Adrenal gland (tissue), 12 donors: ENCODE results near the gene PDZRN3. TPM values are rescaled to one million over a fixed set of nuclear protein-coding genes. Genes with fewer than 3 reads are reported as not detected.

ENCODE experiments used
- DNase-seq, 7 donors: peaks; one replicate each; pipeline ENCODE4 v3.0.0-alpha.2; 2019 to 2020
- H3K27ac ChIP-seq, 5 donors: fragments of 200-600 bp; sonication (generic) in 4 of 5; 1 replicate in 3 of 5; 2 replicates in 2 of 5; pipeline versions ENCODE4 v1.5.1 to v1.8.0; 2016 to 2020; ENCODE audit warnings: mild to moderate bottlenecking in 1 of 5
- H3K27me3 ChIP-seq: fragments of 200-600 bp; 2 replicates; pipeline ENCODE4 v1.8.0; 2021
- H3K36me3 ChIP-seq, 2 donors: fragments of 200-600 bp; replicated peaks in 1 of 2; 1 replicate in 1 of 2; 2 replicates in 1 of 2; pipeline versions ENCODE4 v1.5.1 to v1.8.0; 2018 to 2022
- H3K4me1 ChIP-seq, 2 donors: fragments of 200-600 bp; replicated peaks in 1 of 2; 1 replicate in 1 of 2; 2 replicates in 1 of 2; pipeline versions ENCODE4 v1.5.1 to v1.8.0; 2018 to 2021
- H3K4me3 ChIP-seq, 4 donors: fragments of 200-600 bp; sonication (generic) in 3 of 4; one replicate each; pipeline ENCODE4 v1.5.1; 2016 to 2018
- H3K9me3 ChIP-seq, 3 donors: fragments of 200-600 bp; sonication (generic) in 1 of 3; replicated peaks in 1 of 3; 1 replicate in 2 of 3; 2 replicates in 1 of 3; pipeline versions ENCODE4 v1.5.1 to v1.8.0; 2016 to 2021
- CTCF ChIP-seq, 6 experiments: fragments of 450-650 bp in 4 of 6; fragments of 200-600 bp in 2 of 6; sonication (generic) in 1 of 6; IDR thresholded peaks; 1 replicate in 5 of 6; 2 replicates in 1 of 6; pipeline versions ENCODE4 v1.5.1 to v1.8.0; 2016 to 2021; ENCODE audit warnings: antibody characterized with exemption in 6 of 6, mild to moderate bottlenecking in 2 of 6, moderate library complexity in 1 of 6
- POLR2A ChIP-seq, 2 donors: fragments of 450-650 bp; IDR thresholded peaks; one replicate each; pipeline ENCODE4 v1.6.1; 2017; ENCODE audit warnings: antibody characterized with exemption in 2 of 2, mild to moderate bottlenecking in 2 of 2, moderate library complexity in 1 of 2
- WGBS, 4 donors: extraction: QIAGEN DNeasy Blood & Tissue Kit in 2 of 4; methylation state at CpG; one replicate each; pipeline versions ENCODE4 v1.1.5 to v1.1.7; 2013 to 2017; 5-methylcytosine and 5-hydroxymethylcytosine counted together
- intact Hi-C, 2 donors: fragments of 100-400 bp; cut with DNase I; formaldehyde crosslinking; loops; one replicate each; pipeline versions ENCODE4 v1.14.1 to v1.15.0; 2022 to 2023
- polyA plus RNA-seq, 3 donors: library from polyadenylated mRNA; stranded (reverse); fragments of 200-250 nt in 2 of 3; fragments of 350-450 nt in 1 of 3; fragmentation: Illumina TruSeq in 1 of 3; extraction: RNeasy Lipid Tissue Mini Kit (QIAGEN cat#74804) in 1 of 3; gene quantifications; one replicate each; pipeline ENCODE4 v1.2.3, GENCODE V29; 2013 to 2014
- total RNA-seq, 9 donors: library from RNA; depleted of rRNA in 4 of 9; stranded (reverse); fragments of >200 nt in 4 of 9; fragments of 120-200 nt in 1 of 9; fragmentation: NEBNext Ultra II Directional in 1 of 9; extraction: Animal tissue kit (Norgen Biotek cat#: 25700) in 1 of 9; gene quantifications; one replicate each; pipeline versions ENCODE4 v1.1.0 to v1.2.4, GENCODE V29; 2013 to 2023
- donor health status: healthy with polysubstance abuse.
- donor health status: Bipolar disorder and iron deficiency.
- donor health status: DM: yes; HTN: yes; CAD: no.
- donor health status: DM: no; HTN: no; CAD: no.
- donor health status: DM: no; HTN: no; CAD: no.
- donor health status: DM: yes; HTN: yes; CAD: no.

PDZRN3 gene
- total and polyA plus RNA-seq, 12 donors, result 11.5 to 126 (median 64.1) TPM

GRCh38 chr3:73351423-73352071 is 273.2 kb downstream of the PDZRN3 start:
- Histone ChIP-seq H3K27ac (no peak overlapping the region), H3K27me3 (no peaks in the 10 kb centered on the region), H3K4me1 (no peaks in the 10 kb centered on the region), H3K9me3 (no peaks in the 10 kb centered on the region), H3K36me3 (no peaks in the 10 kb centered on the region), H3K4me3 (no peak overlapping the region)
- WGBS, 4 donors, result 60 to 71% (median 62%) methylated on average over 9 of the region's 9 CpGs
- DNase-seq, result no peak
- no peak for TF ChIP-seq CTCF (IDR thresholded peaks at IDR 0.05)
- TF ChIP-seq POLR2A (IDR thresholded peaks at IDR 0.05), result no peak
- intact Hi-C loops, result no loop called here

GRCh38 chr3:73350996-73351395 is 273.7 kb downstream of the PDZRN3 start:
- no peak for DNase-seq
- intact Hi-C loops, result no loop called here
- no peaks in the 10 kb centered on the region for H3K9me3 ChIP-seq

GRCh38 chr3:73349657-73350056 is 275.1 kb downstream of the PDZRN3 start:
- no peak overlapping the region for H3K27ac ChIP-seq
- no peaks in the 10 kb centered on the region for H3K4me1 ChIP-seq
- intact Hi-C loops, result no loop called here
- no peak for TF ChIP-seq CTCF (IDR thresholded peaks at IDR 0.05)
- no peaks in the 10 kb centered on the region for H3K9me3 ChIP-seq
- no peaks in the 10 kb centered on the region for H3K36me3 ChIP-seq
- no peak overlapping the region for H3K4me3 ChIP-seq
- H3K27me3 ChIP-seq, result no peaks in the 10 kb centered on the region
- WGBS, 4 donors, result 67 to 83% (median 79%) methylated on average over 4 of the region's 4 CpGs
- DNase-seq, result no peak

More at GRCh38 chr3:73350996-73351395, 273.7 kb downstream of the PDZRN3 start:
- no peaks in the 10 kb centered on the region for H3K36me3 ChIP-seq
- TF ChIP-seq POLR2A (IDR thresholded peaks at IDR 0.05), result no peak
- no peak for TF ChIP-seq CTCF (IDR thresholded peaks at IDR 0.05)
- WGBS, 4 donors, result 77 to 83% (median 80%) methylated on average over 6 of the region's 6 CpGs
- no peak overlapping the region for H3K27ac ChIP-seq
- H3K4me1 ChIP-seq, result no peaks in the 10 kb centered on the region
- no peaks in the 10 kb centered on the region for H3K27me3 ChIP-seq
- no peak overlapping the region for H3K4me3 ChIP-seq

GRCh38 chr3:73342077-73342476 is 282.7 kb downstream of the PDZRN3 start:
- no peak for TF ChIP-seq CTCF (IDR thresholded peaks at IDR 0.05)
- TF ChIP-seq POLR2A (IDR thresholded peaks at IDR 0.05), result no peak
- H3K36me3 ChIP-seq, result no peaks in the 10 kb centered on the region
- no peak overlapping the region for H3K27ac ChIP-seq
- H3K4me3 ChIP-seq, result no peak overlapping the region
- WGBS, 4 donors, result 76 to 92% (median 86%) methylated on average over 1 of the region's 1 CpG
- no peaks in the 10 kb centered on the region for H3K4me1 ChIP-seq
- no peak for DNase-seq
- H3K9me3 ChIP-seq, result no peaks in the 10 kb centered on the region
- H3K27me3 ChIP-seq, result no peaks in the 10 kb centered on the region
- intact Hi-C loops, result no loop called here
